GM18505 (cell line): Measurements from ENCODE around the gene CDK15.
"Not testable (repeated sequence)": the region's sequence is repeated elsewhere in the genome, so short reads cannot be mapped to it uniquely, and the experiment has no call there.

Experiments used
- ATAC-seq: cut with Tn5 transposase; IDR thresholded peaks from one replicate; pipeline ENCODE4 v1.9.1; 2021; ENCODE audit not compliant: unreplicated experiment
- POLR2A ChIP-seq: IDR thresholded peaks from 4 replicates; pipeline ENCODE4 v1.6.1; 2011; ENCODE audit warnings: borderline replicate concordance; ENCODE audit not compliant: insufficient read depth, insufficient read length; ENCODE audit errors: extremely low read depth

CDK15 gene

GRCh38 chr2:201828220-201828619, 21.9 kb downstream of the CDK15 start:
- no peak for TF ChIP-seq POLR2A
- no peak for ATAC-seq

DNA sequence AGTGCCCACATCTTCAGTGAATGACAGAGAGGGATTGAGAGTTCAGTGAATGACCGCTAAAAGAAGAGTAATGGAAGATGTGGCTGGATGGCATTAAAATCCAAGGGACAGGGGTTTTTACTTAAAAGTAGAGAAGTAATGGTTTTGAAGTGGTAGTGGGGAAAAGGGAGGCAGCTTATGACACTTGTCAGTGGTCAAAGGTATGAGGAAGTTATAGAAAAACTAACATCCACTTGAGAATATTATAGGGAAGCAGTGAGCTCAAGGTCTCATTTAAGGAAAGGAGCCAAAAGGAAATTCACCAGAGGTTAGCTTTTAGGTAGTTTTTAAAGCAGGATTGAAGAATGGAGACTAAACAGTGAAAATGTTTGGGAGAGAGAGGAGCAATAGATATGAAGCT, 24.3 kb downstream of the CDK15 start:
- ATAC-seq: no peak
- no peak for TF ChIP-seq POLR2A

DNA sequence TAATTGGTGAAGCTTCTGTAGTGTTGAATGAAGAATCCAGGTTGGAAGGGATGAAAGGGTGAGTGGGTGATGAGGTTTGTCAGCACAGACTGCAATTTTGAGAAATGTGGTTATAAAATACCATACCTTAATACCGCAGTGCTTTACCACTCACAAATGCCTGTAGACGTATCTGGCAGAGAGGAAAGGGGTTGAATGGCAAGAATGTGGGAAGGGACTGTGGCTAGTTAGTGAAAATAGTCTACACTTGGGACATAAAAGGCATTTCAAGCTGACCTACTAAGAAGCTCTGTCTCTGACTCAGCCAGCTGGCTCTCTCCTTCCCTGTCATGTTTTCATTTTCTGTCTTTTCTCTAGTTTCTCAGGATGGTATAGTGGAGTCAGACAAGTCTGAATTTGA, 25.1 kb downstream of the CDK15 start:
- no peak for TF ChIP-seq POLR2A

DNA sequence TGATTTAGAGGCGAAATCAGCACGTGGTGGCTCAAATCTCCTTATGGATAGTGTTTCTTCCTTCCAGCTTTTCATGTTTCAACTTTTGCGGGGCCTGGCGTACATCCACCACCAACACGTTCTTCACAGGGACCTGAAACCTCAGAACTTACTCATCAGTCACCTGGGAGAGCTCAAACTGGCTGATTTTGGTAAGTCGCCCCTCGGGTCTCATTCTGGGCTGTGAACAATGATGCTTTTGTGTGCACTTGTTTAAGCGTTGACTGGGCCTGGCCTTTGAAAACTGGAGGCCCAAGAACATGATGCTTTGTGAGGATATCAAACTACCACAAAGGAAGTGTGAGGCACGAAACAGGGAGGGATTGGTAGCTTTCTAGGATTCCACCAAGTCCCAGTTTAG, 27.4 kb downstream of the CDK15 start:
- no peak for TF ChIP-seq POLR2A
- ATAC-seq: no peak

More for the DNA sequence above, 25.1 kb downstream of the CDK15 start:
- no peak for ATAC-seq

- ATAC-seq: no peak
Observed at GRCh38 chr2:201835066-201835465, 28.7 kb downstream of the CDK15 start.

GRCh38 chr2:201837391-201837790, 31.1 kb downstream of the CDK15 start:
- TF ChIP-seq POLR2A: no peak
- ATAC-seq: no peak

More at GRCh38 chr2:201835066-201835465, 28.7 kb downstream of the CDK15 start:
- no peak for TF ChIP-seq POLR2A

GRCh38 chr2:201837824-201838431, 31.6 kb downstream of the CDK15 start:
- no peak for ATAC-seq
- TF ChIP-seq POLR2A: no peak

DNA sequence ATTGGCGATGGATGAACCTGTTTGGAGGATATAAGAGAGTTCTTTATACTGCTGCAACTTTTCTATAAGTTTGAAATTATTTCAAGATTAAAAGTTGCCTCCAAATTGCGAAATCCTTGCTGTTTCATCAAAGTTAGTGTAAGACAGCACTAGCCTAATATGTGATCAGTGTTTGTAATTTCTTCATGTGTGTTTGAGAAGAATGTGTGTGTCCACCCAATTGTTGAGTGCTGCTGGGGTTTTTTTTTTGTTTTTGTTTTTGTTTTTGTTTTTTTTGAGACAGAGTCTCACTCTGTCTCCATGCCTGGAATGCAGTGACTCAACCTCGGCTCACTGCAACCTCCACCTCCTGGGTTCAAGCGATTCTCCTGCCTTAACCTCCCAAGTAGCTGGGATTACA, 33.4 kb downstream of the CDK15 start:
- TF ChIP-seq POLR2A: no peak
- ATAC-seq: no peak

DNA sequence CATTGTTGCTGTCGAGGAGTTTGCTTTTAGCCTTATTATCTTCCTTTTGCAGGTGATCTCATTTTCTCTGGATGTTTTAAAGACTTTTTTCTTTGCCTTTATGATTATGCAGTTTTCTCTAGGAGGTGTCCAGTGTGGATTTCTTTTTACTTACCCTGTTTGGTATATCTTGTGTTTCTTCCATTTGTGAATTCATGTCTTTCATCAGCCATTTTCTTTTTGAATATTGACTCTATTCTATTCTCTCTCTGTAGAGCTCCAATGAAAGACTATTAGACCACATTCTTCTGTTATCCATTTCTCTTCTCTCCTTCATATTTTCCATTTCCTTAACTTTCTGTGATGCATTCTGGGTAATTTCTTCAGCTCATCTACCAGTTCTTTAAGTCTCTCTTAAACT, 34.4 kb downstream of the CDK15 start:
- TF ChIP-seq POLR2A: no peak
- no peak for ATAC-seq

GRCh38 chr2:201842131-201842860, 36.0 kb downstream of the CDK15 start:
- no peak for TF ChIP-seq POLR2A
- no peak for ATAC-seq

DNA sequence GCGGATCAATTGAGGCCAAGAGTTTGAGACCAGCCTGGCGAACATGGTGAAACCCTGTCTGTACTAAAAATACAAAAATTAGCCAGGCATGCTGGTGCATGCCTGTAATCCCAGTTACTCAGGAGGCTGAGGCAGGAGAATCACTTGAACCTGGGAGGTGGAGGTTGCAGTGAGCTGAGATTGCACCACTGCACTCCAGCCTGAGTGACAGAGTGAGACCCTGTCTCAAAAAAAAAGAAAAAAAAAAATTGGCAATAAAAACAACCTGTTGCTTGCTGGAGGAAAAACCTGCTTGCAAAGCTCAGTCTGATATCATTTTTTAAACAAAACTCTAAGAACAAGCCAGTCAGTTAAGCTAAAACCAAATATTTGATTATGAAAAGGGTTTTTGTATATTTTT, 38.6 kb downstream of the CDK15 start:
- not testable (repeated sequence) for ATAC-seq

GRCh38 chr2:201847481-201847880, 41.1 kb downstream of the CDK15 start:
- ATAC-seq: no peak
- no peak for TF ChIP-seq POLR2A

DNA sequence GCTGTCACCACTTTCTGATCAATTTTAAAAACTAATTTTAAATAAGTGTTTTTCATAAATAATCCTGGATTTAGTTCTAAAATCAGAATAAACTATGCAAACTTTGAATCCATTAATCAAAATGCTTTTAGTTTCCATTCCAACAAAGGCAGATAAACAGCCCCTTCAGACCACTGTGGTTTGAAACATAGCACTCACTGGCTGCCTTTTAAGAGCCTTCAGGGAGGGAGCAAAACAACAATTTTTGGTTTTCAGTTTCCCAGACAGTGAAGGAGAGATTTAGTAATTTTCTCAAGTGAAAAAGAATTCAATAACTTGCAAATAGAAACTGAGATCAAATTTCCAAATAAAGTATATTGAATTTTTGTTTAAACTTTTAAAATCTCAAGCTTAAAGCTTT, 46.1 kb downstream of the CDK15 start:
- ATAC-seq: no peak
- TF ChIP-seq POLR2A: no peak

GRCh38 chr2:201852878-201853415, 46.6 kb downstream of the CDK15 start:
- no peak for TF ChIP-seq POLR2A
- ATAC-seq: no peak
